GM12878 (cell line): Measurements from ENCODE around the gene COL18A1. TPM values are rescaled to one million over a fixed set of nuclear protein-coding genes. Genes with fewer than 3 reads are reported as not detected.

Source experiments
- ATAC-seq: fragments of 200-7000 bp; cut with Tn5 transposase; 3 replicates; pipeline ENCODE4 v1.9.1; 2020; ENCODE audit warnings: mild to moderate bottlenecking, moderate library complexity
- BruUV-seq: library from RNA; stranded (reverse); fragments of 400-500 nt; replicated peaks from 2 replicates; lab custom pipeline; 2021; lab: Mats Ljungman, UMichigan
- CTCF ChIA-PET: fragments of 300-600 bp; sonication (Branson Sonifier 250); formaldehyde crosslinking; extraction: SDS; loops from one replicate; lab custom pipeline; 2021; ENCODE audit warnings: inconsistent platforms; lab: Yijun Ruan, JAX
- POLR2A ChIA-PET: fragments of 350-600 bp; formaldehyde crosslinking; extraction: SDS; loops from one replicate; lab custom pipeline; 2021; ENCODE audit warnings: inconsistent platforms; lab: Charles Lee
- RAD21 ChIA-PET: fragments of 300-600 bp; sonication (Branson Sonifier 250); formaldehyde crosslinking; loops from one replicate; lab custom pipeline; 2023; ENCODE audit warnings: antibody characterized with exemption; ENCODE audit not compliant: unreplicated experiment; lab: Charles Lee
- SMC1A ChIA-PET: fragments of 300-600 bp; sonication (Branson Sonifier 250); formaldehyde crosslinking; loops from one replicate; lab custom pipeline; 2023; ENCODE audit not compliant: unreplicated experiment, uncharacterized antibody; lab: Charles Lee
- DNase-seq: peaks from one replicate; pipeline ENCODE4 v3.0.0-alpha.2; 2011; ENCODE audit warnings: low read depth, low spot score
- FAIRE-seq: peaks from 3 replicates; lab custom pipeline; 2011; peaks lifted over from hg19 to GRCh38; lab: Jason Lieb, UNC
- H2AFZ ChIP-seq: 2 replicates; pipeline ENCODE4 v1.6.0; 2011; ENCODE audit warnings: low read depth, low read length, control low read depth; ENCODE audit not compliant: control insufficient read depth
- H3K27ac ChIP-seq: 2 replicates; pipeline ENCODE4 v1.5.1; 2011; ENCODE audit warnings: control low read depth; ENCODE audit not compliant: control insufficient read depth, insufficient read depth
- H3K27me3 ChIP-seq, 2 experiments: replicated peaks in 1 of 2; 2 replicates each; pipeline versions ENCODE4 v1.6.0 to v1.6.1; 2011; ENCODE audit warnings: low read length in 1 of 2; ENCODE audit not compliant: control insufficient read depth in 2 of 2, insufficient read depth in 2 of 2
- H3K36me3 ChIP-seq, 2 experiments: 2 replicates each; pipeline ENCODE4 v1.5.1; 2011; ENCODE audit warnings: low read length in 1 of 2; ENCODE audit not compliant: control insufficient read depth in 2 of 2, insufficient read depth in 2 of 2
- H3K4me1 ChIP-seq: 2 replicates; pipeline ENCODE4 v1.6.1; 2011; ENCODE audit warnings: mild to moderate bottlenecking, low read length, moderate library complexity, mixed read lengths; ENCODE audit not compliant: control insufficient read depth, insufficient read depth
- H3K4me2 ChIP-seq: 2 replicates; pipeline ENCODE4 v1.6.0; 2011; ENCODE audit warnings: control low read depth; ENCODE audit not compliant: control insufficient read depth, insufficient read depth
- H3K4me3 ChIP-seq: fragments of 200-600 bp; sonication (generic); 2 replicates; pipeline ENCODE4 v1.5.1; 2016
- H3K79me2 ChIP-seq: 2 replicates; pipeline ENCODE4 v1.6.0; 2011; ENCODE audit warnings: low read length; ENCODE audit not compliant: control insufficient read depth, insufficient read depth
- H3K9ac ChIP-seq: 2 replicates; pipeline ENCODE4 v1.8.0; 2011; ENCODE audit warnings: low read length, control low read depth, mixed read lengths; ENCODE audit not compliant: control insufficient read depth, insufficient read depth
- H3K9me3 ChIP-seq: replicated peaks from 3 replicates; pipeline ENCODE4 v1.5.1; 2011; ENCODE audit warnings: mild to moderate bottlenecking, low read length; ENCODE audit not compliant: control insufficient read depth, insufficient read depth
- H4K20me1 ChIP-seq: 2 replicates; pipeline ENCODE4 v1.6.0; 2011; ENCODE audit not compliant: control insufficient read depth, insufficient read depth
- ASH2L ChIP-seq: fragments of 300-600, 200-600 bp; sonication (generic); IDR thresholded peaks from 2 replicates; pipeline ENCODE4 v1.6.1; 2017; ENCODE audit warnings: low read depth, mild to moderate bottlenecking, borderline replicate concordance
- EED ChIP-seq: sonication (generic); IDR thresholded peaks from 2 replicates; pipeline ENCODE4 v1.6.1; 2016; ENCODE audit warnings: antibody characterized with exemption, low read depth
- MXI1 ChIP-seq: fragments of 150-350 bp; IDR thresholded peaks from 2 replicates; pipeline ENCODE4 v1.6.1; 2011; ENCODE audit warnings: low read depth, mild to moderate bottlenecking, inconsistent platforms, low read length, improper control_type of control experiment
- MYC ChIP-seq: IDR thresholded peaks from 2 replicates; pipeline ENCODE4 v1.6.1; 2011; ENCODE audit warnings: mild to moderate bottlenecking, low read length, moderate library complexity, inconsistent platforms; ENCODE audit not compliant: insufficient read depth, insufficient replicate concordance, insufficient read length, severe bottlenecking
- POLR2AphosphoS5 ChIP-seq: IDR thresholded peaks from 2 replicates; pipeline ENCODE4 v1.6.1; 2011; ENCODE audit warnings: mild to moderate bottlenecking, low read length, inconsistent platforms
- WGBS: methylation state at CpG from one replicate; pipeline ENCODE4 v1.1.6; 2016; ENCODE audit warnings: low lambda C conversion rate; ENCODE audit not compliant: insufficient replicate concordance, insufficient coverage; ENCODE audit errors: missing lambda C conversion rate; 5-methylcytosine and 5-hydroxymethylcytosine counted together
- in situ Hi-C: fragments of 300-500 bp; cut with MboI; formaldehyde crosslinking; loops from 9 replicates; pipeline ENCODE4 v1.14.3; 2018; ENCODE audit warnings: mixed read lengths
- intact Hi-C: fragments of 100-400 bp; cut with micrococcal nuclease; formaldehyde crosslinking; loops from one replicate; pipeline ENCODE4 v1.14.2; 2022; ENCODE audit not compliant: unreplicated experiment
- polyA plus RNA-seq, 11 experiments: library from polyadenylated mRNA; depleted of rRNA in 4 of 11; unstranded in 6 of 11; stranded (reverse) in 5 of 11; fragments of >200 nt; fragmentation: Nextera tagmentation in 4 of 11; fragmentation: Illumina TruSeq in 1 of 11; extraction: Ambion mirVana in 4 of 11; extraction: Trizol in 1 of 11; gene quantifications; 1 replicate in 1 of 11; 2 replicates in 10 of 11; pipeline versions ENCODE4 v1.2.1 to v1.2.3, GENCODE V29; 2011 to 2016; ENCODE audit warnings: inconsistent platforms in 2 of 11, missing spikeins in 2 of 11, low read depth in 1 of 11
- total RNA-seq, 4 experiments: library from RNA; depleted of rRNA in 3 of 4; stranded (reverse); fragments of >200 nt in 3 of 4; fragmentation: Illumina TruSeq in 1 of 4; extraction: Trizol in 1 of 4; gene quantifications; 2 replicates each; pipeline versions ENCODE4 v1.2.1 to v1.2.3, GENCODE V29; 2013 to 2021
- TF ChIP-seq, protein P1 (sequence below): fragments of 450-650 bp; IDR thresholded peaks from 2 replicates; pipeline ENCODE4 v1.6.1; 2017; ENCODE audit warnings: low read depth, mild to moderate bottlenecking, moderate library complexity

COL18A1 gene
- total and polyA plus RNA-seq, 10 of the 15 experiments (the other 5 are each of a cell fraction or from before 2014, with no cell fraction given): under 0.01 to 0.49 (median 0.09) TPM; not detected in 3

DNA sequence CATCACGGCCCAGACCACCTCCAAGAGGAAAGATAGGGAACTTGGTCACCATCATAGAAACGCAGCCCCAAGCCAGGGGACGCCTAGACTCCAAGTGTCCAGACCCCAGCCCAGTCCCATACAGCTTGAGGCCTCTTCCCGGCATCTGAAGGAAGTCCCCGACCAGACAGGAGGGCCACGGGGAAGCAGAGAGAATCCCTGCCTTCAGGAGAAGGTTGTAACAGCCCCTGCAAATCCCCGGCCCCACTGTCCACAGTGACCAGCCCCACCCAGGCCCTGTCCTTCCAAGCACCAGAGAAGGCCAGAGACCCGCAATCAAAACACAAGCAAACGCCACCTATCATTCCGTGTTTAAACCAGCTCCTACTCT, 135.6 kb downstream of the COL18A1 start:
- no peak overlapping the region for H3K27ac ChIP-seq
- ChIA-PET RAD21 (no interaction called here), CTCF (interaction anchor here (2.0 kb wide), 1 partner anchor 15 kb away, joined by 6 read pairs; no protein-coding TSS in a partner anchor)
- peaks cover 12% of the 10 kb centered on the region for H3K4me1 ChIP-seq
- H4K20me1 ChIP-seq: no peaks in the 10 kb centered on the region
- no peaks in the 10 kb centered on the region for H3K27me3 ChIP-seq
- no peaks in the 10 kb centered on the region for H3K9me3 ChIP-seq
- in situ Hi-C loops (no loop called here), intact Hi-C loops (loop anchor here (10.0 kb wide), 1 partner anchor 66 kb away; no protein-coding TSS in a partner anchor)
- peaks cover 0 to 5% of the 10 kb centered on the region in 2 experiments; a peak in 2 of 4 replicates for H3K36me3 ChIP-seq
- ATAC-seq: no peak
- no peak overlapping the region for H2AFZ ChIP-seq
- peak overlapping the region; percentile 95 for H3K4me2 ChIP-seq
- peaks cover 33% of the 10 kb centered on the region for H3K79me2 ChIP-seq
- TF ChIP-seq EED (no peak), MXI1 (no peak), MYC (no peak), POLR2AphosphoS5 (no peak), ASH2L (no peak)
- TF ChIP-seq, protein P1, sequence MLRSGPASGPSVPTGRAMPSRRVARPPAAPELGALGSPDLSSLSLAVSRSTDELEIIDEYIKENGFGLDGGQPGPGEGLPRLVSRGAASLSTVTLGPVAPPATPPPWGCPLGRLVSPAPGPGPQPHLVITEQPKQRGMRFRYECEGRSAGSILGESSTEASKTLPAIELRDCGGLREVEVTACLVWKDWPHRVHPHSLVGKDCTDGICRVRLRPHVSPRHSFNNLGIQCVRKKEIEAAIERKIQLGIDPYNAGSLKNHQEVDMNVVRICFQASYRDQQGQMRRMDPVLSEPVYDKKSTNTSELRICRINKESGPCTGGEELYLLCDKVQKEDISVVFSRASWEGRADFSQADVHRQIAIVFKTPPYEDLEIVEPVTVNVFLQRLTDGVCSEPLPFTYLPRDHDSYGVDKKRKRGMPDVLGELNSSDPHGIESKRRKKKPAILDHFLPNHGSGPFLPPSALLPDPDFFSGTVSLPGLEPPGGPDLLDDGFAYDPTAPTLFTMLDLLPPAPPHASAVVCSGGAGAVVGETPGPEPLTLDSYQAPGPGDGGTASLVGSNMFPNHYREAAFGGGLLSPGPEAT: no peak
- TF ChIP-seq, all 136 proteins: peak for 0
- DNase-seq (no peak), FAIRE-seq (no peak)
- POLR2A ChIA-PET: no interaction called here
- Histone ChIP-seq H3K9ac (peak overlapping the region; percentile 52; the same call in 1 of the 2 replicates), H3K4me3 (peak overlapping the region; percentile 78)
- 55% methylated on average over 10 of the region's 10 CpGs for WGBS
- BruUV-seq: no TSS peak
- SMC1A ChIA-PET: interaction anchor here (0.9 kb wide), 1 partner anchor 15 kb away, joined by 3 read pairs; no protein-coding TSS in a partner anchor
